Middle frontal gyrus (tissue), 1 donor: ENCODE measurements around the gene TENT5A.

Experiments
- DNase-seq: peaks from one replicate; pipeline ENCODE4 v3.0.0-alpha.2; 2015; ENCODE audit warnings: low spot score; ENCODE audit errors: extremely low spot score

TENT5A gene

GRCh38 chr6:81771097-81771496 is 18.6 kb upstream of the TENT5A start:
- DNase-seq: no peak

GRCh38 chr6:81770381-81770780 is 17.9 kb upstream of the TENT5A start:
- DNase-seq: no peak

GRCh38 chr6:81769824-81770223 is 17.3 kb upstream of the TENT5A start:
- DNase-seq: no peak

GRCh38 chr6:81768150-81768942 is 15.9 kb upstream of the TENT5A start:
- DNase-seq: no peak

- DNase-seq: no peak
Measured at GRCh38 chr6:81767163-81767891, 14.8 kb upstream of the TENT5A start.

- no peak for DNase-seq
Measured at GRCh38 chr6:81766482-81767069, 14.1 kb upstream of the TENT5A start.

GRCh38 chr6:81764531-81764930 is 12.1 kb upstream of the TENT5A start:
- no peak for DNase-seq

GRCh38 chr6:81763968-81764367 is 11.5 kb upstream of the TENT5A start:
- no peak for DNase-seq

GRCh38 chr6:81763051-81763450 is 10.6 kb upstream of the TENT5A start:
- DNase-seq: no peak

- DNase-seq: no peak
Measured at GRCh38 chr6:81762606-81763005, 10.1 kb upstream of the TENT5A start.

- DNase-seq: no peak
Measured at GRCh38 chr6:81762132-81762531, 9.7 kb upstream of the TENT5A start.

GRCh38 chr6:81761197-81761596 is 8.7 kb upstream of the TENT5A start:
- DNase-seq: no peak

GRCh38 chr6:81759782-81760181 is 7.3 kb upstream of the TENT5A start:
- no peak for DNase-seq

GRCh38 chr6:81758221-81758620 is 5.7 kb upstream of the TENT5A start:
- DNase-seq: no peak

- no peak for DNase-seq
Measured at GRCh38 chr6:81756690-81757089, 4.2 kb upstream of the TENT5A start.

- DNase-seq: no peak
Measured at GRCh38 chr6:81755551-81755950, 3.1 kb upstream of the TENT5A start.

- no peak for DNase-seq
Measured at GRCh38 chr6:81754906-81755305, 2.4 kb upstream of the TENT5A start.

- DNase-seq: no peak
Measured at GRCh38 chr6:81753711-81754577, 1.5 kb upstream of the TENT5A start.

- DNase-seq: peak; percentile 55
Measured at GRCh38 chr6:81752921-81753710, 635 bp upstream of the TENT5A start.

- no peak for DNase-seq
Measured at GRCh38 chr6:81751388-81752083, 945 bp downstream of the TENT5A start.
